Stimulated activated CD8-positive, alpha-beta memory T cell treated with anti-CD3 and anti-CD28 coated beads, Interleukin-15, amount 100 ng/mL, for 1 hour (primary cell): ENCODE measurements around the gene ERMAP.

Experiments
- DNase-seq: peaks from one replicate; pipeline ENCODE4 v3.0.0-alpha.2; 2020; ENCODE audit warnings: low read depth

Gene ERMAP

DNA sequence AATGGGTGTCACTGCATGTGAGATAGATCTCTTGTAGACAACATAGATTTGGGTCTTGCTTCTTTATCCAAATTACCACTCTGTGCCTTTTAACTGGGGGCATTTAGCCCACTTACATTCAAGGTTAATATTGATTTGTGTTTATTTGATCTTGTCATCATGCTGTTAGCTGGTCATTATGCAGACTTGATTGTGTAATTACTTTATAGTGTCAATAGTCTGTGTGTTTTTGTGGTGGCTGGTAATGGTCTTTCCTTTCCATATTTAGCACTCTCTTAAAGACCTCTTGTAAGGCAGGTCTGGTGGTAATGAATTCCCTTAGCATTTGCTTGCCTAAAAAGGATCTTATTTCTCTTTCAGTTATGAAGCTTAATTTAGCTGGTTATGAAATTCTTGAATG, 59.1 kb downstream of the ERMAP start:
- DNase-seq: no peak

DNA sequence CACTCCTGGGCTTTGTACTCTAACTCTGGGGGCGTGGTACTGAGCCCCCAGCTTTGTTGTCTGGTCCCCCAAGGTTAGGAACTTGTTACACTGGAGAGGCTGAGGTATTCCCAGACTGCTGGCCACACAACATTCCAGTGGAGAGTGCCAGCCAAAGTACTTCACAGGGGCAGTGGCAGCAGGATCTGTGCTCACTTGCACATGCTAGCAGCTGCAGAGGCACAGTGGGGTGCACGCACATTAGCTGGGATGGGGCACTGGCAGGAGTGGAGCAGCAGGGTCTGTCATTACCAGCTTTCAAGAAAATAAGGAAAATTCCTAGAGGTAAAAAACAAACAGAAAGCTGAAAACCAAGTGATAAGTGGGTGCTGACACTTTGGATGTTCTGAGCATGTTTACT, 60.5 kb downstream of the ERMAP start:
- no peak for DNase-seq

DNA sequence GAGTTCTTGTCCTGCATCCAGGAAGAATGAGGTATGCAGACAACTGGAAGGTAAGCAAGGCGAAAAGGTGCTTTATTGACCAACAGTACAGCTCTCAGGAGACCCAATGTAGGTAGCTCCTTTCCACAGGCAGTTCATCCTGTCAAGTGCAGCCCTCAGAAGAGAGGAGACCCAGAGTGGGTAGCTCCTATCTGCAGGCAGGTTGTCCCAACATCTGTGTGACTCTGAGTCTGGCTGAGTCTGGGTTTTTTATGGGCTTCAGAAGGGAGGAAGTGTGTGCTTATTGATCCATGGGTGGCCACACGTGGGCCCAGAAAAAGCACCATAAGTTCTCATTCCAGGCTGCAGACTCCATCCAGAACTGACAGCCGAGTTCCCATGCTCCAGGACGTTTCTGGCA, 63.5 kb downstream of the ERMAP start:
- DNase-seq: no peak

DNA sequence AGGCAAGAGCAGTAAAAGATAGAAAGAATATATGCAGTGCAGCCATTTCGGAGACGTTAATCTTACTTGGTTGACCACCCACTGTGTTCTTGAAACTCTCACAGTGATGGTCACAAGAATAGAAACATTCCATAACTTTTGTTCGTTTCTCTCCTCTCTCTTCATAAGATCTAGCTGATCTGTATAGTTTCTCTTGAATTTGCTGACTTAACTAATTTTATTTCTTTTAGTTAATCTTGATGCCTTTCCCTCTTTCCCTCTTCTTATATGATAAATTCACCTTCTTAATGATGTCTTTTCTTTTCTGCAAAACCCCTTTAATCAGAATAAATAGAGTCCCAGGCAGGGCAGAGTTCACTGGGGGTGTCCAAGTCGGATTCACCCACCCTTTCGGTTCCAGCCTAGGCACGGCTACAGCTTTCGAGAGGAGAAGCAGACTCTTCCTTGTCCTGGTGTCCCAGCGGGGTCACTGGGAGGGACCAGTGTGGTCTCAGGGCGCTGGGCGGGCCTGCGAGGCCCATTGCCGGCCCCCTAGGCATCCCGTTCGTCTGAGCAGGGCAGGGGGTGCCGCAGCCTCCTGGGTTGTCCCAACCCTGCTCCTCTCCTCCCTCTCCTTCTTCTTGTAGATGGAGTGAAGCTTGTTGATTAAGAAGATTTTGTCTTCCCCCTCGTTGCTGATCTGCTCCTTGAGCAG, 69.3 kb downstream of the ERMAP start:
- DNase-seq: no peak

DNA sequence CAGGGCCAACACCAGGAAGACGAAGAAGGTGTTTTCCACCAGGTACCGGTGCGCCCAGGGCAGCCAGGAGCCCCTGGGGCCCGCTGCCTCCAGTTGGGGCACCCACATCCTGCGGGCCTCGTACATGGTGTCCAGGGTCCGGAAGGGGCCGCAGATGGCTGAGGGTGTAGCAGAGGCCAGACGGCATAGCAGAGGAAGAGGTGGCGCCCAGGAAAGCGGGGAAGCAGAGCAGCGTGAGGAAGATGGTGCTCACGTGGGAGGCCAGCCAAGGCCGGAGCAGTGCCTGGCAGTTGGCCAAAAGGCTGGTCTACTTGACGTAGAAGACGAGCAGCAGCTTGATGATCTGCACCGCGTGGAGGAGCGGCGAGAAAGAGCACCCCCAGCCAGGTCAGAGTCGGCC, 69.9 kb downstream of the ERMAP start:
- no peak for DNase-seq

DNA sequence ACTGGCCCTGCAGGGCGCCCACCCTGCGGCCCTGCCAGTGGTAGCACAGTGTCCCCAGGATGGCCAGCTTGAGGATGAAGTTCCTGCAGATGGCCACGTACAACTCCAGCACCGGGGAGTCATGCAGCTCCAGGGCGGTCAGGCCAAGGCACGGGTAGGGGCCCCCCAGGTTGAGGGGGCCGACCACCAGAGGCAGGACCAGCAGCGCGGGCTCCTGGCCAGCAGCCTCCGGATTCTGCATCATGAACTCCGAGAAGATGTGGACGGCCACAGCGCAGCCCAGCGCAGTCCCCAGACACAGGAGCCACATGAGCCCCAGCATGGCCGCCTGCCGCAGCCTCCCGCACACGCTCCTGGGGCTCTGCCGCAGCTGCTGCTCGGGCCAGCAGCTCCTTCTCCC, 70.4 kb downstream of the ERMAP start:
- DNase-seq: no peak

DNA sequence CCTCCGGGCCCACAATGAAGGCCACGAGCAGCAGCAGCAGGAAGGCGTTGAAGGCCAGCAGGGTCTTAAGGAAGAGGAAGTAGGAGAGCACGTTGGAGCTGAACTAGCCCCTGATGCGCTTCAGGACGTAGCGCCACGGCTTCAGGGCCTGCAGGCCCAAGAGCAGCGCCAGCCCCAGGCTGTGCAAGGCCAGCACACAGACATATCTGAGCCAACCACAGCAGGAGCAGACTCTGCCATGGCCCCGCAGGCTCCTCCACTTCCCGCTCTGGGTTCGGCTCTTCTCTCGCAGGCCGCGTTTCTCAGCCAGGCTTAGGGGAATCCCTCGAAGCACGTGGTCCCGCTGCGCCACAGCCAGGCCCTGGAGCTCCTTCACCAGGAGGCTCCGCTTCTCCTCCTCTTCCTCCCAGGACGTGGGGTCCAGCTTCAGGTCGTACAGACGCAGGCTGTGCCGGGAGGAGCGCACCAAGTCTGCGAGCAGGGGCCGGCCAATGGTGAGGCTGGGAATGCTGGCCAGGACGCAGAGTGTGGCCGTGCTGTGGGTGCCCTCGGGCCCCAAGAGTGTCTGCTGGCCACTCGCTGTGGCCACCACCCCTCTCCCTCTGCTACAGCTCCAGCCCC, 71.2 kb downstream of the ERMAP start:
- DNase-seq: no peak

DNA sequence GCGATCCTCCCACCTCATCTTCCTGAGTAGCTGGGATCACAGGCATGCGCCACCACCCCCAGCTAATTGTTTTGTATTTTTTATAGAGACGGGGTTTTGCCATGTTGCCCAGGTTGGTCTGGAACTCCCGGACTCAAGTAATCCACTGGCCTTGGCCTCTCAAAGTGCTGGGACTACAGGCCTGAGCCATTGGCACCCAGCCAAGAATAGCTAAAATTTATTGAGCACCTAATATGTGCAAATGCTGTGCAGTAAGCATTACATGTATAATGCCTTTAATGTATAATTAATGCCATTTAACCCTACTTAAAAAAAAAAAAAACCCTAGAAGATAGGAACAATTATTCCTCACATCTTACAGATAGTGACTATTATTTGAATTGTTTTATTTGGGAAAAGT, 72.3 kb downstream of the ERMAP start:
- no peak for DNase-seq

DNA sequence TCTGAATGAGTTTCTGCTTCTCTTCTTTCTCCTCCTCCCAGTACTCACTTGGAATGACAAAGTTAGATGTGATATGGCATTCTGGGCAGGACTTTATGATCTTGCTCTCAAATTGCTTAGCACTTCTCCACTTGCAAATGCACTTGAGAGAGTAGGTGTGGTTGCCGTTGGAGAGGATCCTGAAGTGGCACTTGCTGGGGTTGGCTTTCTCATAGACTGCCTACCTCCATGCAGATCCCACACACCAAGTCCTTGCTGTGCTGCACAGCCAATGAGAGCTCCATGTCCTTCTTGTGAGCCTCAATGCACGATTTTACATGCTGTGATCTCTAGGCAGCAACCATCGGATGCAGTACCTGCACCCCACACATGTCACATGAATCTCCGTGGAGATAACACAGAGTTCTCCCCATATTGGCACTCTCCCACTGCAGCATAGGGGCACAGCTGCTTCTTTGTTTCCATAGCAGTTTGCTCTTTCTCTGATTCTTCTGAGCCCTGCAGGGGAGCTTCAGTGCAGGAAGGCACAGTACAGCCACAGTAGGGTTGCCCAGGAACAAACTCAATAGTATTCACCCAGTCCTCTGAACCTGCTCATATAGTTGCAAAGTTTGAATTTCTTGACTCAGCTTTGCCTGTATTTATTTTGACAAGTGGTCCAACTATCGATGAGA, 74.7 kb downstream of the ERMAP start:
- no peak for DNase-seq
